NCI-H748 (cell line): Measurements from ENCODE around the gene F7.
"Not testable (repeated sequence)": the region's sequence is repeated elsewhere in the genome, so short reads cannot be mapped to it uniquely, and the experiment has no call there.

ENCODE experiments used
- DNase-seq: peaks from one replicate; lab custom pipeline; 2025; ENCODE audit not compliant: unreplicated experiment; lab: John Stamatoyannopoulos, UW

F7 gene

DNA sequence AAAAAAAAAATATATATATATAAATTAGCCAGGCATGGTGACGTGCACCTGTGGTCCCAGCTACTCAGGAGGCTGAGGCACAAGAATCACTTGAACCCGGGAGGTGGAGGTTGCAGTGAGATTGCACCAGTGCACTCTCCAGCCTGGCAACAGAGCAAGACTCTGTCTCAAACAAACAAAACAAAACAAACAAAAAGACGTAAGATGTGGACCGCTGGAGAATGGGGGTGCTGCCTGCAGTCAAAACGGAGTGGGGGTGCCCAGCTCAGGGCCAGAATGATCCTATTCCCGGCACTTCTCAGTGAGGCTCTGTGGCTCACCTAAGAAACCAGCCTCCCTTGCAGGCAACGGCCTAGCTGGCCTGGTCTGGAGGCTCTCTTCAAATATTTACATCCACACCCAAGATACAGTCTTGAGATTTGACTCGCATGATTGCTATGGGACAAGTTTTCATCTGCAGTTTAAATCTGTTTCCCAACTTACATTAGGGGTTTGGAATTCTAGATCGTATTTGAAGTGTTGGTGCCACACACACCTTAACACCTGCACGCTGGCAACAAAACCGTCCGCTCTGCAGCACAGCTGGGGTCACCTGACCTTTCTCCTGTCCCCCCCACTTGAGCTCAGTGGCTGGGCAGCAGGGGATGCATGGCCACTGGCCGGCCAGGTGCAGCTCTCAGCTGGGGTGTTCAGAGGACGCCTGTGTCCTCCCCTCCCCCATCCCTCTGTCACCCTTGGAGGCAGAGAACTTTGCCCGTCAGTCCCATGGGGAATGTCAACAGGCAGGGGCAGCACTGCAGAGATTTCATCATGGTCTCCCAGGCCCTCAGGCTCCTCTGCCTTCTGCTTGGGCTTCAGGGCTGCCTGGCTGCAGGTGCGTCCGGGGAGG, at the start of gene F7:
Gene F7 (plus strand): TSS at position 760 of the 889 bp plus-strand sequence. CDS start 51 bp downstream, at position 811.
- DNase-seq: peak; percentile 29

DNA sequence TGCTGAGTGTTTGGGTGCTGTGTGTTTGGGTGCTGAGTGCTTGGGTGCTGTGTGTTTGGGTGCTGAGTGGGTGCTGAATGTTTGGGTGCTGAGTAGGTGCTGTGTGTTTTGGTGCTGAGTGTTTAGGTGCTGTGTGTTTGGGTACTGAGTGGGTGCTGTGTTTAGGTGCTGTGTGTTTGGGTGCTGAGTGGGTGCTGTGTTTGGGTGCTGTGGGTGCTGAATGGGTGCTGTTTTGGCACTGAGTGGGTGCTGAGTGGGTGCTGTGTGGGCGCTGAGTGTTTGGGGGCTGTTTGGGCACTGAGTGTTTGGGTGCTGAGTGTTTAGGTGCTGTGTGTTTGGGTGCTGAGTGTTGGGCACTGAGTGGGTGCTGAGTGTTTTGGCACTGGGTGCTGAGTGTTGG, 48.5 kb upstream of the F7 start:
- no peak for DNase-seq

DNA sequence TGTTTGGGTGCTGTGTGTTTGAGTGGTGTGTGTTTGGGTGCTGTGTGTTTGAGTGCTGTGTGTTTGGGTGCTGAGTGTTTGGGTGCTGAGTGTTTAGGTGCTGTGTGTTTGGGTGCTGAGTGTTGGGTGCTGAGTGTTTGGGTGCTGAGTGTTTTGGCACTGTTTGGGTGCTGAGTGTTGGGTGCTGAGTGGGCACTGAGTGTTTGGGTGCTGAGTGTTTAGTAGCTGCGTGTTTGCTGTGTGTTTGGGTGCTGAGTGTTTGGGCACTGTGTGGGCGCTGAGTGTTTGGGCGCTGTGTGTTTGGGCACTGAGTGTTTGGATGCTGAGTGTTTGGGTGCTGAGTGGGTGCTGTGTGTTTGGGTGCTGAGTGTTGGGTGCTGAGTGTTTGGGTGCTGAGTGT, 48.0 kb upstream of the F7 start:
- not testable (repeated sequence) for DNase-seq

DNA sequence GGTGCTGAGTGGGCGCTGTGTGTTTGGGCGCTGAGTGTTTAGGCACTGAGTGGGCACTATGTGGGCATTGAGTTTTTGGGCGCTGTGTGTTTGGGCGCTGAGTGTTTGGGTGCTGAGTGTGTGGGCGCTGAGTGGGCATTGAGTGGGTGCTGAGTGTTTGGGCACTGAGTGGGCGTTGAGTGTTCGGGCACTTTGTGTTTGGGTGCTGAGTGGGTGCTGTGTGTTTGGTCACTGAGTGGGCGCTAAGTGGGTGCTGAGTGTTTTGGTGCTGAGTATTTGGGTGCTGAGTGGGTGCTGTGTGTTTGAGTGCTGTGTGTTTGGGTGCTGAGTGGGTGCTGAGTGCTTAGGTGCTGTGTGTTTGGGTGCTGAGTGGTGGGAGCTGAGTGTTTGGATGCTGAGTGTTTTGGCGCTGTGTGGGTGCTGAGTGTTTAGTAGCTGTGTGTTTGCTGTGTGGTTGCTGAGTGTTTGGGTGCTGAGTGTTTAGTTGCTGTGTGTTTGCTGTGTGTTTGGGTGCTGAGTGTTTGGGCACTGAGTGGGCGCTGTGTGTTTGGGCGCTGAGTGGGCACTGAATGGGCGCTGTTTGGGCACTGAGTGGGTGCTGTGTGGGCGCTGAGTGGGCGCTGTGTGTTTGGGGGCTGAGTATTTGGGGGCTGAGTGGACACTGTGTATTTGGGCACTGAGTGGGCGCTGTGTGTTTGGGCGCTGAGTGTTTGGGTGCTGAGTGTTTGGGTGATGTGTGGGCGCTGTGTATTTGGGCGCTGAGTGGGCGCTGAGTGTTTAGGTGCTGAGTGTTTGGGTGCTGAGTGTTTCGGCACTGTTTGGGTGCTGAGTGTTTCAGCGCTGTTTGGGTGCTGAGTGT, 47.2 kb upstream of the F7 start:
- DNase-seq: no peak

GRCh38 chr13:113058988-113059850, 46.4 kb upstream of the F7 start:
- no peak for DNase-seq

DNA sequence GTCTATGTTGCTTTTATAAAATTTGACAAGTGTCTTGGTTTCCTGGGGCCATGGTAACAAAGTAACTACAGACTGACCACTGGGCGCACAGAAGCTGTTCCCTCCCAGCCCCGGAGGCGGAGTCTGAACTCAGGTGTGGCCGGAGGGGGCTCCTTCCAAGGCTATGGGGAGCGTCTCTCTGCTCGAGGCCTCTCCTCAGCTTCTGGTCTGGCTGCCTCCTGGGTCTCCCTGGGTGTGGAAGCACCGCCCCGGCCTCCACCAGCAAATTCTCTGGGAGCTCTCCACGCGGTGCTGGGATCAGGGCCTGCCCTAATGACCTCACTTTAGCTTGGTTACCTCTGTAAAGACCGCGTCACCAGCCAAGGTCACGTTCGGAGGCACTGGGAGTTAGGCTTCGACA, 45.7 kb upstream of the F7 start:
- DNase-seq: no peak

DNA sequence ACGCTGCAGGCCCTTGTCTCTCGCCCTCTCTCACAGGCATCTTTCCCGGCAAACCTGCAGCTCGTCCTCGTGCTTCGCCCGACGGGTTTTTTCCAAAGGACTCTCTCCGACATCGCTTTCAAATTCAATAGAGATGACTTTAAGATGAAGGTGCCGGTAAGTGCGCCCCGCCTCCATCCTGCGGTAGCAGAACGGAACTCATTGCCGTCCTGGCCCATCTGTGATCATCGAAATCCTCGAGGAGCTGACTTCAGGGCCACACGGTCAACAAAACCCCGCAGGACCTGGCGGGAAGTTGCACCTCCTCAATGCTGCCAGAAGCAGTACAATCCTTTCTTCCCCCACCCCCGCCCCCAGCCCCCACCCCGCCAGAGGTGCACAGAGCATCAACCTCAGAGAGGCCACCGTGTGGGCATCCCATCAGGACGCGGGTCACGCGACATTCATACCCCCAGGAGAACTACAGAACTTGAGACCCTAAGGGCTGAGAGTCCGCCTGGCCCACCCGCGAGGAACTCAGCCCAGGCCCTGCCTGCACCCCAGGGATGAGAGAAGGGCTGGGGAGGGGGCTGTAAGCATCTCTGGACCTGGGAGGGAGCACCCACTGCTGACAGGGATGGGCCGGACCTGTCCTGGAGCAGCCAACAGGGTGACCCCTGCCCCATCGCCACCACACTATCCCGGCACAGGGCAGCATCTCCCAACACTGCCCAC, 44.9 kb upstream of the F7 start:
- no peak for DNase-seq

DNA sequence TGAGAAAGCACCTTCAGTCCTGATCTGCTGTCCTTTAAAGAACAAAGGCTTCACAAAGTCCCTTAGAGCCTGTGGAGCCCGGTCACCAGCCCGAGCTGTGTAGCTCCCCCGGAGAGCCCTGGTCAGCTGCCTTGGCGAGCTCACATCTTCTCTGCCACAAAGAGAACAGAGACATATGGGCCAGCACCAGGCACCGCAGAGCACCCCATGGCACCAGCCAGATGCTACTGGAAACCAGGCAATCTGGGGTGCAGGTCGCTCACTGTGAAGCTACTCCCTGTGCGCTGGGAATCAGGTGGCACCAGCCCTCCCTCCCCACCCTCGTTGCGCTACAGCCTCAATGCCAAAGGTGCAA, 44.3 kb upstream of the F7 start:
- DNase-seq: no peak

DNA sequence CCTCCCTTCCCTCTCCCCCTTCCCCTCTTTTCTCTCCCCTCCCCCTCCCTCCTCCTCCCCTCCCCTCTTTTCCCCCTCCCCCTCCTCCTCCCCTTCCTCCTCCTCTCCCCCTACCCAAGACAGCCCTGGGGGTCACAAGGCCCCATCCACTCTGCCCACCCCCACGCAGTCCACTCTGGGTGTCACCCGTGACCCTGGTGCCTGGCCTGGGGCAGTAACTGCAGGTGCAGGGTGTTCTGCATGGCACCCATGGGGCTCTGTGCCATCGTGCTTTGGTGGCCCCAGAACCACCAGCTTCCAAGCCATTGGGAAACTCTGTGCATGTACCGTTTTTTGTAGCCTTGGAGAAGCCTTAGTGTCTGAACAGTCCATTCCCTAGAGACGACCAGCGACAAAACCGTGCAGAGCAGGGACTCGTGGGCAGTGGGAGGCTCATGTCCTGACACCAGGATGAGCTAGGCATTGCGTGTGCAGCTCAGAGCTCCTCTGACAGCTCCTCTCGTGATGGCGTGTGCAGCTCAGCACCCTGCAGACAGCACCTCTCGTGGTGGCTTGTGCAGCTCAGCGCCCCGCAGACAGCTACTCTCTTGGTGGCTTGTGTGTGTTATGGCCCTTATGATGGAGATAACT, 43.7 kb upstream of the F7 start:
- no peak for DNase-seq

DNA sequence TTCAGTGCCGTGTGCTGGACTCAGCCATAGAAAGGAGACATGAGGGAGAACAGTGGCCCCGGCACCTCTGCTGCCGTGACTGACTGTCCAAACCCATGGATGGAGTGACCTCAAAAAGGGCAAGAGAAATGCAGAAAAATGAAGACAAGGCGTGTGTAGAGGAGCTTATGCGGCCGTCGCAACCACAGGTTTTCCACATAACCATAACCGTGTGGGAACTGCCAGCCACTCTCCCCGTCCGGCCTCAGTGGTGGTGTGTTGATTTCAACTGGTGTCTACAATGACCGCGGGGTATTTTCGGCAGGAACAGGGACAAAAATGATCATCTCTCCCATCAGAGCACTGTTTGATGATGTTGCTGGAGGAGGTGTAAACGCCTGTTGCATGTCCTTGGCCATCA, 42.9 kb upstream of the F7 start:
- DNase-seq: no peak

GRCh38 chr13:113063091-113063491, 42.5 kb upstream of the F7 start:
- DNase-seq: no peak

- no peak for DNase-seq
Observed at GRCh38 chr13:113064000-113064533, 41.5 kb upstream of the F7 start.

- no peak for DNase-seq
Observed at GRCh38 chr13:113064534-113065405, 40.8 kb upstream of the F7 start.

- no peak for DNase-seq
Observed at GRCh38 chr13:113065406-113066141, 40.0 kb upstream of the F7 start.

DNA sequence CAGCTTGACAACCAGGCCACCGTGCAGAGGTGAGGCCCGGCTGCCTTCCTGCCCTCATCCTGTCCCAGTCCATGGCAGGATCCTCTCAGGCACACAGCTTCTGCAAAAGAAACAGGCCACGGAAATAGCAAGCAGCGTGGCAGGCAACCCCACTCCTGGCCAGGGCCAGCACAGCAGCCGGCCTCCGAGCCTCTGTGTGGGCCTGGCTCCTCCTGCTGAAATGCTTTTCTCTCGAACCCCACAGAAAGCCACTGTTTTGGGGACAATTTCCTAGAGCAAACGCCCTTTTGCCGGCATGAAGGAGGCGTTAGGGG, 39.5 kb upstream of the F7 start:
- DNase-seq: no peak

DNA sequence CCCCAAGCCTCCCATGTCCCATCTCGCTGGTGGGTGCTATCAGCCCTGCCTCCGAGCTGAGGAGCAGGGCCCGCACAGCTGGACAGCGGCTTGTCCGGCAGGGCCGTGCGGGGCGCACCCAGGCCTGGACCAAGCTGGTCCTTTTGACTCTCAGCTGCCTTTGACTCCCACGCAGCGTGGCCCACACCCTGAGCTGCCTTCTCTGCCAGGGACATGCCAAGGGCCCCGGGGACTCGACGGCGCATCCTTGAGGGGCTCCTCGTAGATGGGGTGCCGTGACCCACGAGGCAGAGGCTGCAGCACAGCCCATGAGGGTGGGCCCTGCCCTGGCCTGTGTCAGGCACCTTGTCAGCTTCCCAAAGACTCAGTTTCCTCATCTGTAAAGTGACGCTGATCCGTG, 38.8 kb upstream of the F7 start:
- DNase-seq: no peak

DNA sequence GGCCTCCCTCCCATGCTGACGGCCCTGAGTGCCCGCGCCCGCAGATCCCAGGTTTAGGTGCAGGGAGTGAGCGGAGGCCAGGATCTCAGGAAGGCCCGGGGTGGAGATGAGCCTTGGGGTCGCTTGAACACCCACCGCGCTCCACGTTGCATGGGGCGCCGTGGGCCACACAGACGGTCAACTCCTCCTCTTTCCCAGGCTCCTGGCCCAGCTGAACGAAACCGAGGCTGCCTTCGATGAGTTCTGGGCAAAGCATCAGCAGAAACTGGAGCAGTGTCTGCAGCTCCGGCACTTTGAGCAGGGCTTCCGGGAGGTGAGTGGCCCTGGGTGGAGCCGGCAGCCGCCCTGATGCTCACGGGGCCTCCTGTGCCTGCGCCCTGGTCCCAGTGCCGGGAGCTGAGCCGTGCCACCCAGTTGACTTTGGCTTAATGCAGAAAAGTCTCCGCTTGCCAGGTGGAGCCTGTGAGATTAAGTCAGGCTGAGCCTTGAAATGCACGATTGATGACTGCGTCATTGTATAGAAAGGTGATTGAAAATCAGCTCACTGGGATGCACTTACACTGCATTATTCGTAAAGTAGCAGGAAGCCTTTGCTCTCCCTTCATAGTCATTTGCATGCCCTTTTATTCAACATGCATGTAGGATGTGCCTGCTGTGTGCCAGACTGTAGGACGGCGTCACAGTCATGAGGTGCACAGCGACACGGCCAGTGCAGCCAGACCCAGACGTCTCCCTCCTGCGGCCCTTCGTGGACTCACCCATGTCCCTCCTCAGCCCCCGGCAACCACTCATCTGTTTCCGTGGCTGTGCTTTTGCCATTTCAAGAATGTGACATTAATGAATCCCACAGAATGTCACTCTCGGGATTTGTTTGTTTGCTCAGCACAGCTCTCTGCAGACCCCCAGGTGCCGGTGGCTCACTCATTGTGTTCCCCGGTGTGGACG, 35.5 kb upstream of the F7 start:
- DNase-seq: no peak
